ENCODE data around the gene PACRG. TPM values are rescaled to one million over a fixed set of nuclear protein-coding genes. Genes with fewer than 3 reads are reported as not detected.
A peak's percentile ranks its signal among the peaks of the same experiment; 100 is the strongest.

Gene PACRG
- total and polyA plus RNA-seq, 5 donors from 2014 or later, result 0.44 to 1.2 (median 0.87) TPM; not detected in 2

GRCh38 chr6:163294734-163295133 is 567.0 kb downstream of the PACRG start:
- no peaks in the 10 kb centered on the region for H3K27me3 Mint-ChIP-seq
- no peak overlapping the region for H3K4me3 Mint-ChIP-seq
- DNase-seq (no peak), ATAC-seq (ENCODE audit: low read depth in 2 of 2) (no peak)
- H3K36me3 Mint-ChIP-seq, result no peaks in the 10 kb centered on the region
- no peaks in the 10 kb centered on the region for H3K9me3 Mint-ChIP-seq
- no peaks in the 10 kb centered on the region for H3K36me3 ChIP-seq (ENCODE audit: control insufficient read depth, insufficient read depth, low read length)
- no peak overlapping the region for H3K27ac ChIP-seq (ENCODE audit: insufficient read depth, low read length, poor library complexity, severe bottlenecking)
- no peak overlapping the region for H3K27ac Mint-ChIP-seq
- H3K4me1 Mint-ChIP-seq, result no peaks in the 10 kb centered on the region
- H3K4me3 ChIP-seq (ENCODE audit: low read depth, low read length), result no peak overlapping the region
- no peaks in the 10 kb centered on the region for H3K9me3 ChIP-seq (ENCODE audit: control insufficient read depth in 2 of 2, low read length in 2 of 2)
- H3K27me3 ChIP-seq (ENCODE audit: control insufficient read depth, insufficient read depth, low read length), result no peaks in the 10 kb centered on the region
- no peaks in the 10 kb centered on the region for H3K4me1 ChIP-seq (ENCODE audit: control insufficient read depth, insufficient read depth, low read length, poor library complexity, severe bottlenecking)

GRCh38 chr6:163296835-163297519 is 569.2 kb downstream of the PACRG start:
- no peaks in the 10 kb centered on the region for H3K27me3 Mint-ChIP-seq
- H3K9me3 Mint-ChIP-seq, result no peaks in the 10 kb centered on the region
- no peak for ATAC-seq (ENCODE audit: low read depth in 2 of 2)
- no peaks in the 10 kb centered on the region for H3K9me3 ChIP-seq (ENCODE audit: control insufficient read depth in 2 of 2, low read length in 2 of 2)
- H3K27me3 ChIP-seq (ENCODE audit: control insufficient read depth, insufficient read depth, low read length), result no peaks in the 10 kb centered on the region
- DNase-seq, result no peak
- H3K4me3 ChIP-seq (ENCODE audit: low read depth, low read length), result no peak overlapping the region
- no peaks in the 10 kb centered on the region for H3K36me3 Mint-ChIP-seq
- H3K4me1 ChIP-seq (ENCODE audit: control insufficient read depth, insufficient read depth, low read length, poor library complexity, severe bottlenecking), result no peaks in the 10 kb centered on the region
- H3K36me3 ChIP-seq (ENCODE audit: control insufficient read depth, insufficient read depth, low read length), result no peaks in the 10 kb centered on the region
- no peak overlapping the region for H3K27ac Mint-ChIP-seq
- H3K27ac ChIP-seq (ENCODE audit: insufficient read depth, low read length, poor library complexity, severe bottlenecking), result no peak overlapping the region
- no peaks in the 10 kb centered on the region for H3K4me1 Mint-ChIP-seq
- no peak overlapping the region for H3K4me3 Mint-ChIP-seq

GRCh38 chr6:163298079-163298830 is 570.5 kb downstream of the PACRG start:
- Histone ChIP-seq H3K36me3 (ENCODE audit: control insufficient read depth, insufficient read depth, low read length) (no peaks in the 10 kb centered on the region), H3K27me3 (ENCODE audit: control insufficient read depth, insufficient read depth, low read length) (no peaks in the 10 kb centered on the region), H3K27ac (ENCODE audit: insufficient read depth, low read length, poor library complexity, severe bottlenecking) (no peak overlapping the region), H3K4me3 (ENCODE audit: low read depth, low read length) (no peak overlapping the region), H3K9me3 (ENCODE audit: control insufficient read depth in 2 of 2, low read length in 2 of 2) (no peaks in the 10 kb centered on the region), H3K4me1 (ENCODE audit: control insufficient read depth, insufficient read depth, low read length, poor library complexity, severe bottlenecking) (no peaks in the 10 kb centered on the region)
- ATAC-seq (ENCODE audit: low read depth in 2 of 2) (no peak), DNase-seq (no peak)
- Mint-ChIP-seq H3K27me3 (no peaks in the 10 kb centered on the region), H3K36me3 (no peaks in the 10 kb centered on the region), H3K9me3 (no peaks in the 10 kb centered on the region), H3K4me3 (no peak overlapping the region), H3K4me1 (no peaks in the 10 kb centered on the region), H3K27ac (no peak overlapping the region)

DNA sequence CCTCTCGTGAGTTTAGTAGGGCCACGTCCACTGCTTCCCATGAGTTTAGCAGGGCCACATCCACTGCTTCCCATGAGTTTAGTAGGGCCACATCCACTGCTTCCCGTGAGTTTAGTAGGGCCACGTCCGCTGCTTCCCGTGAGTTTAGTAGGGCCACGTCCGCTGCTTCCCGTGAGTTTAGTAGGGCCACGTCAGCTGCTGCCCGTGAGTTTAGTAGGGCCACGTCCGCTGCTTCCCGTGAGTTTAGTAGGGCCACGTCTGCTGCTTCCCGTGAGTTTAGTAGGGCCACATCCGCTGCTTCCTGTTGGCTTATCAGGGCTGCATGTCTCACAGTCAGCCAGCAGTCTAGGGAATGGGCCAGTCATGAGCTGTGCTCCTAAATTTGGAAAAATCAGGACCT is 573.1 kb downstream of the PACRG start:
- H3K4me3 ChIP-seq (ENCODE audit: low read depth, low read length), result no peak overlapping the region
- Mint-ChIP-seq H3K4me1 (no peaks in the 10 kb centered on the region), H3K9me3 (no peaks in the 10 kb centered on the region)

DNA sequence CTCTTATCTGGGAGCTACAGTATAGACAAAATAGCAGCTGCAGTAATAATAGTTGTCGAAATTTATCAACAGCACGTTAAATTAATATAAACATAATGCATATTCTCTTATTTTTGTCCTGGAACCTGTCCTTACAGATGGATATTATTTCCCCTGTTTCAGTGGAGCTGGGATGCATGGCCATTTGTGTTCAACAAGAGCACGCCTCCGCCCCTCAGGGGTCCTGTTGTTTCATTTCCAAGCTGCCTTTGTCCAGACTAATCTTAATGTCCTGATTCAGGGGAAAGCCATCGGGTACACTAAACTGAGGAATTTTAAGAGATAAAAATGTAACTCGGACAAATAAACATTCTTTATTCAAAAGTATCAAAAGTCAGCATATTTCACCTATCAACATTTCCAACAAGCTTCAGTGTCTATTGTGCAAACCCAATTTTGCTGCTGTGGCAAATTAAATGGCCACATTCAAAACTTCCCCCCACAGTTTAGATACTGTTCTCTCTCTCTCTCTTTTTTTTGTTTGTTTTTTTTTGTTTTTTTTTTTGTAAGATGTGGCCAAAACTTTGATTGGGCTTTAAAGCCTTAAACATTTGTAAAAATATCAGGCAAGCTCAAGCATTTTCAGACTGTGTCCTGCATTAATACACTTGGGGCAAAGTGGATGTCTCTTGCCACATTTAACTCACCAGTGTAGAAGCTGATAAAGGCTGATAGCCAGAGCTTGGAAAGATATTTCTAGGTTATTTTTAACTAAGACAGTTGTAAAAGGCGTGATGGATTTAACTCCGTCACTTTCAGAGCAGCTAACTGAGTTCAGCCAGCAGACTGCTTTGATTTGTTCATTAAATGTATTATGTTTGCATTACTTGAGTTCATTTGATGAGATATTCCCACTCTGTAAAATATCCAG is 574.2 kb downstream of the PACRG start:
- Histone ChIP-seq H3K27ac (ENCODE audit: insufficient read depth, low read length, poor library complexity, severe bottlenecking) (no peak overlapping the region), H3K9me3 (ENCODE audit: control insufficient read depth in 2 of 2, low read length in 2 of 2) (no peaks in the 10 kb centered on the region), H3K36me3 (ENCODE audit: control insufficient read depth, insufficient read depth, low read length) (no peaks in the 10 kb centered on the region), H3K4me3 (ENCODE audit: low read depth, low read length) (no peak overlapping the region), H3K27me3 (ENCODE audit: control insufficient read depth, insufficient read depth, low read length) (no peaks in the 10 kb centered on the region), H3K4me1 (ENCODE audit: control insufficient read depth, insufficient read depth, low read length, poor library complexity, severe bottlenecking) (no peaks in the 10 kb centered on the region)
- DNase-seq (no peak), ATAC-seq (ENCODE audit: low read depth in 2 of 2) (no peak)
- Mint-ChIP-seq H3K9me3 (no peaks in the 10 kb centered on the region), H3K36me3 (no peaks in the 10 kb centered on the region), H3K4me3 (no peak overlapping the region), H3K27ac (no peak overlapping the region), H3K4me1 (no peaks in the 10 kb centered on the region), H3K27me3 (no peaks in the 10 kb centered on the region)

More for the DNA sequence above, 573.1 kb downstream of the PACRG start:
- no peaks in the 10 kb centered on the region for H3K9me3 ChIP-seq (ENCODE audit: control insufficient read depth in 2 of 2, low read length in 2 of 2)
- Mint-ChIP-seq H3K27ac (no peak overlapping the region), H3K27me3 (no peaks in the 10 kb centered on the region), H3K36me3 (no peaks in the 10 kb centered on the region), H3K4me3 (no peak overlapping the region)
- no peaks in the 10 kb centered on the region for H3K27me3 ChIP-seq (ENCODE audit: control insufficient read depth, insufficient read depth, low read length)
- no peaks in the 10 kb centered on the region for H3K4me1 ChIP-seq (ENCODE audit: control insufficient read depth, insufficient read depth, low read length, poor library complexity, severe bottlenecking)
- DNase-seq (no peak), ATAC-seq (ENCODE audit: low read depth in 2 of 2) (no peak)
- no peak overlapping the region for H3K27ac ChIP-seq (ENCODE audit: insufficient read depth, low read length, poor library complexity, severe bottlenecking)
- H3K36me3 ChIP-seq (ENCODE audit: control insufficient read depth, insufficient read depth, low read length), result no peaks in the 10 kb centered on the region

DNA sequence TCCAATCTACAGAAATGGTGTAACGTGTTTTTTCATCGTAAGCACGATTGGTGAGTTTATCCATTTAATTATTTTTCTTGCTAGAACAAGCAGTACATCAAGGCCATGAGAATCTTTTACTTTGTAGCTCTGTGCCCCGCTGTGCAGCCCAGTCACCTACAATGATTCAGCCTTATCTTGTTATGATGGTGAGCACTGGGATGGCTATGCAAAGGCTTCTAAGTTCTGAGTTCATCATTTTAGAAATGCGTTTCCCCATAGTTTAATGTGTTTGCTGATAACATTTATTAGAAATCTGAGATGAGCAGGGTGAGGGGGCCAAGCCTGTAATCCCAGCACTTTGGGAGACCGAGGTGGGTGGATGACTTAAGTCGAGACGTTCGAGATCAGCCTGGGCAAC is 575.0 kb downstream of the PACRG start:
- Histone ChIP-seq H3K36me3 (ENCODE audit: control insufficient read depth, insufficient read depth, low read length) (no peaks in the 10 kb centered on the region), H3K27me3 (ENCODE audit: control insufficient read depth, insufficient read depth, low read length) (no peaks in the 10 kb centered on the region), H3K4me3 (ENCODE audit: low read depth, low read length) (no peak overlapping the region), H3K27ac (ENCODE audit: insufficient read depth, low read length, poor library complexity, severe bottlenecking) (no peak overlapping the region), H3K9me3 (ENCODE audit: control insufficient read depth in 2 of 2, low read length in 2 of 2) (no peaks in the 10 kb centered on the region), H3K4me1 (ENCODE audit: control insufficient read depth, insufficient read depth, low read length, poor library complexity, severe bottlenecking) (no peaks in the 10 kb centered on the region)
- Mint-ChIP-seq H3K4me1 (no peaks in the 10 kb centered on the region), H3K4me3 (no peak overlapping the region), H3K36me3 (no peaks in the 10 kb centered on the region), H3K9me3 (no peaks in the 10 kb centered on the region), H3K27me3 (no peaks in the 10 kb centered on the region), H3K27ac (no peak overlapping the region)
- ATAC-seq (ENCODE audit: low read depth in 2 of 2), result no peak
- no peak for DNase-seq

- Histone ChIP-seq H3K4me1 (ENCODE audit: control insufficient read depth, insufficient read depth, low read length, poor library complexity, severe bottlenecking) (no peaks in the 10 kb centered on the region), H3K27ac (ENCODE audit: insufficient read depth, low read length, poor library complexity, severe bottlenecking) (no peak overlapping the region), H3K27me3 (ENCODE audit: control insufficient read depth, insufficient read depth, low read length) (no peaks in the 10 kb centered on the region), H3K4me3 (ENCODE audit: low read depth, low read length) (no peak overlapping the region), H3K9me3 (ENCODE audit: control insufficient read depth in 2 of 2, low read length in 2 of 2) (no peaks in the 10 kb centered on the region), H3K36me3 (ENCODE audit: control insufficient read depth, insufficient read depth, low read length) (no peaks in the 10 kb centered on the region)
- Mint-ChIP-seq H3K4me1 (no peaks in the 10 kb centered on the region), H3K27me3 (no peaks in the 10 kb centered on the region), H3K9me3 (no peaks in the 10 kb centered on the region), H3K36me3 (no peaks in the 10 kb centered on the region), H3K27ac (peak overlapping the region in 1 of 3 donors; percentile 43), H3K4me3 (no peak overlapping the region)
- ATAC-seq (ENCODE audit: low read depth in 2 of 2) (no peak), DNase-seq (no peak)
These were observed 578.2 kb downstream of the PACRG start for GRCh38 chr6:163306000-163306399.
